Thoracic aorta (tissue), 2 donors: ENCODE data around the gene GAB3. TPM values are rescaled to one million over a fixed set of nuclear protein-coding genes. Genes with fewer than 3 reads are reported as not detected.

Source experiments
- ATAC-seq: fragments of 150-250 bp; one replicate; pipeline ENCODE4 v1.8.0; 2017; ENCODE audit warnings: low read depth; ENCODE audit not compliant: insufficient number of reproducible peaks, low FRiP score
- DNase-seq: peaks from one replicate; pipeline ENCODE4 v3.0.0-alpha.2; 2020; ENCODE audit warnings: low spot score
- H3K27ac ChIP-seq, 2 donors: fragments of 200-600 bp; sonication (generic); 1 replicate in 1 of 2; 2 replicates in 1 of 2; pipeline ENCODE4 v1.5.1; 2016; ENCODE audit warnings: mild to moderate bottlenecking in 2 of 2, moderate library complexity in 2 of 2
- H3K27me3 ChIP-seq: fragments of 200-600 bp; sonication (generic); replicated peaks from 2 replicates; pipeline ENCODE4 v1.6.0; 2016; ENCODE audit warnings: mild to moderate bottlenecking; ENCODE audit not compliant: insufficient read depth
- H3K36me3 ChIP-seq: fragments of 200-600 bp; sonication (generic); one replicate; pipeline ENCODE4 v1.5.1; 2016
- H3K4me1 ChIP-seq, 2 donors: fragments of 200-600 bp; sonication (generic); 1 replicate in 1 of 2; 2 replicates in 1 of 2; pipeline versions ENCODE4 v1.5.1 to v1.6.0; 2016; ENCODE audit warnings: low read depth in 2 of 2, mild to moderate bottlenecking in 1 of 2; ENCODE audit not compliant: control insufficient read depth in 1 of 2
- H3K4me3 ChIP-seq: fragments of 200-600 bp; sonication (generic); 2 replicates; pipeline ENCODE4 v1.5.1; 2016; ENCODE audit warnings: mild to moderate bottlenecking
- H3K9me3 ChIP-seq: fragments of 200-600 bp; sonication (generic); 2 replicates; pipeline ENCODE4 v1.5.1; 2016
- total RNA-seq, 2 donors: library from RNA; depleted of rRNA; stranded (reverse); fragments of >200 nt; gene quantifications; one replicate each; pipeline versions ENCODE4 v1.1.0 to v1.2.3, GENCODE V29; 2016
- TF ChIP-seq, protein P1 (sequence below): fragments of 200-600 bp; sonication (generic); IDR thresholded peaks from one replicate; pipeline ENCODE4 v1.5.1; 2019; ENCODE audit warnings: antibody characterized with exemption

The GAB3 gene
- total RNA-seq, 2 donors from 2014 or later = 9.2 to 10.9 TPM

GRCh38 chrX:154793084-154793795 is 42.4 kb upstream of the GAB3 start:
- Histone ChIP-seq H3K4me1 (no peaks in the 10 kb centered on the region), H3K27ac (no peak overlapping the region), H3K27me3 (no peaks in the 10 kb centered on the region), H3K9me3 (no peaks in the 10 kb centered on the region), H3K4me3 (no peak overlapping the region), H3K36me3 (no peaks in the 10 kb centered on the region)
- DNase-seq = no peak
- TF ChIP-seq, protein P1, sequence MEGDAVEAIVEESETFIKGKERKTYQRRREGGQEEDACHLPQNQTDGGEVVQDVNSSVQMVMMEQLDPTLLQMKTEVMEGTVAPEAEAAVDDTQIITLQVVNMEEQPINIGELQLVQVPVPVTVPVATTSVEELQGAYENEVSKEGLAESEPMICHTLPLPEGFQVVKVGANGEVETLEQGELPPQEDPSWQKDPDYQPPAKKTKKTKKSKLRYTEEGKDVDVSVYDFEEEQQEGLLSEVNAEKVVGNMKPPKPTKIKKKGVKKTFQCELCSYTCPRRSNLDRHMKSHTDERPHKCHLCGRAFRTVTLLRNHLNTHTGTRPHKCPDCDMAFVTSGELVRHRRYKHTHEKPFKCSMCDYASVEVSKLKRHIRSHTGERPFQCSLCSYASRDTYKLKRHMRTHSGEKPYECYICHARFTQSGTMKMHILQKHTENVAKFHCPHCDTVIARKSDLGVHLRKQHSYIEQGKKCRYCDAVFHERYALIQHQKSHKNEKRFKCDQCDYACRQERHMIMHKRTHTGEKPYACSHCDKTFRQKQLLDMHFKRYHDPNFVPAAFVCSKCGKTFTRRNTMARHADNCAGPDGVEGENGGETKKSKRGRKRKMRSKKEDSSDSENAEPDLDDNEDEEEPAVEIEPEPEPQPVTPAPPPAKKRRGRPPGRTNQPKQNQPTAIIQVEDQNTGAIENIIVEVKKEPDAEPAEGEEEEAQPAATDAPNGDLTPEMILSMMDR = no peak
- ATAC-seq = no peak

- H3K9me3 ChIP-seq = no peaks in the 10 kb centered on the region
- H3K27ac ChIP-seq = no peak overlapping the region
- no peak for DNase-seq
- H3K4me1 ChIP-seq = no peaks in the 10 kb centered on the region
- no peak overlapping the region for H3K4me3 ChIP-seq
- no peak for ATAC-seq
- TF ChIP-seq, protein P1 = no peak
- H3K27me3 ChIP-seq = no peaks in the 10 kb centered on the region
- no peaks in the 10 kb centered on the region for H3K36me3 ChIP-seq
These were observed 41.1 kb upstream of the GAB3 start for GRCh38 chrX:154791939-154792338.

GRCh38 chrX:154791467-154791866 is 40.6 kb upstream of the GAB3 start:
- Histone ChIP-seq H3K4me3 (no peak overlapping the region), H3K27me3 (no peaks in the 10 kb centered on the region), H3K36me3 (no peaks in the 10 kb centered on the region), H3K27ac (no peak overlapping the region), H3K9me3 (no peaks in the 10 kb centered on the region), H3K4me1 (no peaks in the 10 kb centered on the region)
- no peak for ATAC-seq
- TF ChIP-seq, protein P1 = no peak
- DNase-seq = no peak

- DNase-seq (no peak), ATAC-seq (no peak)
- Histone ChIP-seq H3K4me1 (peaks cover 0 to 6% of the 10 kb centered on the region in 2 donors), H3K9me3 (no peaks in the 10 kb centered on the region), H3K4me3 (no peak overlapping the region), H3K27ac (no peak overlapping the region), H3K27me3 (no peaks in the 10 kb centered on the region), H3K36me3 (no peaks in the 10 kb centered on the region)
- TF ChIP-seq, protein P1 = no peak
These were observed 34.8 kb upstream of the GAB3 start for GRCh38 chrX:154785716-154786115.

DNA sequence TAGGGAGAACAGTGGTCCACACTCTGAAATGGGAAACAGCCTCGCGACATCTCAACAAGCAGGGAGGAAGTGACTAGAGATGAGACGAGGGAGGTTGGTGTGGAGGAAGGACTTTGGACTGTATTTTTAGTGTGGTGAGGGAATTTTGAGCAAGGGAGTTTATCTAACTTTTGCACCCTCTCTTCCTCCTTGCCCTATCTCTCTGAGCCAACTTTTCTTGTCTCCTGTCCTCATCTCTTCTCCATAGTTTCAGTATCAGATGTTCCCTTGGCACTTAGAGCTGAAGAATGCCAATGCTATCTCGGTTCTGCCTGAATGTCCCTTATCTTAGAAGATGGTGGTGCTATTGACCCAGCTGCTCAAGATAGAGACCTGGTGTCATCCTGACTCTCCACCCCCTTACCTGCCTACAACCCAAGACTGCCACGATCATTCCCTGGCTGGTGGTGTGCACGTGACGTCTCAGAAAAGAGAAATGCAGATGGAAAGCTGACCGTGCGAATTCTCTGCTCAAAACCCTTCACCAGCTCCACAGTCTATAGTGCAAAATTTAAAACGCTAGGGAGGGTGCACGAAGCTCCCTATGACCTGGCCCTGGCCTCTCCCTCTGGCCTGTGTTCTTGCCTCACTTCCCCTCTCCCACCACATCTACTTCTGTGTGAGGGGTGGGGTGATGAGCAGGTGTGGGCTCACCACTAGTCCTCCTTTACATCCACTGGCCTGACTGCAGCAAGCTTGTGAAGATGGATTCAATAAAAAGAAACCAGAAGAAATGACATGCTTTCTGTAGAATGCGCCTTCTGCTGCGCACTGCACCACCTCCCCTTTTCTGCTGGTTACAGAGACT is 33.5 kb upstream of the GAB3 start:
- TF ChIP-seq, protein P1 = no peak

More for the DNA sequence above, 33.5 kb upstream of the GAB3 start:
- no peak overlapping the region for H3K4me3 ChIP-seq
- H3K27me3 ChIP-seq = no peaks in the 10 kb centered on the region
- H3K9me3 ChIP-seq = no peaks in the 10 kb centered on the region
- ATAC-seq = no peak
- no peaks in the 10 kb centered on the region for H3K36me3 ChIP-seq
- H3K27ac ChIP-seq = no peak overlapping the region
- DNase-seq = no peak
- peaks cover 0 to 6% of the 10 kb centered on the region in 2 donors for H3K4me1 ChIP-seq
